OCI-LY7 (cell line): Measurements from ENCODE around the gene CCDC159. TPM values are rescaled to one million over a fixed set of nuclear protein-coding genes. Genes with fewer than 3 reads are reported as not detected.

Source experiments
- BruUV-seq: library from RNA; stranded (reverse); fragments of 400-500 nt; replicated peaks from 2 replicates; lab custom pipeline; 2021; lab: Mats Ljungman, UMichigan
- CTCF ChIA-PET: fragments of 300-600 bp; sonication (Branson Sonifier 250); formaldehyde crosslinking; loops from one replicate; lab custom pipeline; 2022; ENCODE audit warnings: antibody characterized with exemption; ENCODE audit not compliant: unreplicated experiment; lab: Charles Lee
- POLR2A ChIA-PET: fragments of 300-600 bp; sonication (Branson Sonifier 250); formaldehyde crosslinking; loops from one replicate; lab custom pipeline; 2022; ENCODE audit warnings: antibody characterized with exemption; lab: Charles Lee
- DNase-seq: peaks from one replicate; pipeline ENCODE4 v3.0.0-alpha.2; 2015; ENCODE audit warnings: low spot score
- H2AFZ ChIP-seq: fragments of 200-600 bp; sonication (generic), shearing (Covaris generic); 2 replicates; pipeline ENCODE4 v1.6.1; 2014; ENCODE audit warnings: mild to moderate bottlenecking, antibody characterized with exemption, low read length, moderate library complexity
- H3K27ac ChIP-seq: fragments of 200-600 bp; sonication (generic); 2 replicates; pipeline ENCODE4 v1.5.1; 2014; ENCODE audit warnings: mixed run types, low read depth, mild to moderate bottlenecking, moderate library complexity, low read length, inconsistent platforms; ENCODE audit not compliant: poor library complexity, severe bottlenecking
- H3K36me3 ChIP-seq: fragments of 200-600 bp; sonication (generic); 2 replicates; pipeline ENCODE4 v1.6.1; 2014; ENCODE audit warnings: mild to moderate bottlenecking, antibody characterized with exemption, low read length, moderate library complexity, mixed read lengths; ENCODE audit not compliant: insufficient read depth
- H3K4me1 ChIP-seq: fragments of 200-600 bp; sonication (generic); 2 replicates; pipeline ENCODE4 v1.5.1; 2014; ENCODE audit warnings: mild to moderate bottlenecking, low read length; ENCODE audit not compliant: insufficient read depth, poor library complexity, severe bottlenecking
- H3K4me2 ChIP-seq: fragments of 200-600 bp; sonication (generic); 2 replicates; pipeline ENCODE4 v1.6.1; 2014; ENCODE audit warnings: mild to moderate bottlenecking, low read length
- H3K4me3 ChIP-seq: fragments of 200-600 bp; sonication (generic); 2 replicates; pipeline ENCODE4 v1.5.1; 2014; ENCODE audit warnings: mild to moderate bottlenecking, low read depth, low read length; ENCODE audit not compliant: poor library complexity, severe bottlenecking
- H3K79me2 ChIP-seq: fragments of 200-600 bp; sonication (generic); 2 replicates; pipeline ENCODE4 v1.6.1; 2016; ENCODE audit warnings: low read depth, mild to moderate bottlenecking, low read length, moderate library complexity, mixed read lengths; ENCODE audit not compliant: insufficient read depth
- H3K9me2 ChIP-seq: fragments of 200-600 bp; sonication (generic); 2 replicates; pipeline ENCODE4 v1.6.1; 2016; ENCODE audit warnings: mild to moderate bottlenecking, low read length, mixed read lengths; ENCODE audit not compliant: insufficient read depth
- H3K9me3 ChIP-seq: fragments of 200-600 bp; sonication (generic); 2 replicates; pipeline ENCODE4 v1.6.1; 2014; ENCODE audit warnings: mild to moderate bottlenecking, mixed run types, low read length, mixed read lengths
- H4K20me1 ChIP-seq: fragments of 200-600 bp; sonication (generic); 2 replicates; pipeline ENCODE4 v1.6.1; 2014; ENCODE audit warnings: mild to moderate bottlenecking, antibody characterized with exemption, low read length, moderate library complexity, mixed read lengths; ENCODE audit not compliant: insufficient read depth
- CTCF ChIP-seq: fragments of 200-600 bp; sonication (generic); conservative IDR thresholded peaks from 2 replicates; pipeline ENCODE4 v1.5.1; 2014; ENCODE audit warnings: mild to moderate bottlenecking, antibody characterized with exemption, low read length, moderate library complexity, mixed read lengths
- EZH2phosphoT487 ChIP-seq: fragments of 200-600 bp; sonication (generic); IDR thresholded peaks from 2 replicates; pipeline ENCODE4 v1.6.1; 2018; ENCODE audit warnings: low read depth, borderline replicate concordance, mild to moderate bottlenecking, mixed run types, antibody characterized with exemption, low read length, moderate library complexity, mixed read lengths
- intact Hi-C: fragments of 100-400 bp; cut with micrococcal nuclease; formaldehyde crosslinking; loops from one replicate; pipeline ENCODE4 v1.10.0; 2022; ENCODE audit not compliant: unreplicated experiment
- total RNA-seq, 2 experiments: library from RNA; depleted of rRNA in 1 of 2; stranded (reverse); fragments of >200 nt in 1 of 2; shearing (Covaris generic) in 1 of 2; gene quantifications; 2 replicates each; pipeline ENCODE4 v1.2.3, GENCODE V29; 2014 to 2022

CCDC159 gene
- total RNA-seq, 2 experiments from 2014 or later: 13.3 to 18.9 TPM

- no peak overlapping the region for H3K4me2 ChIP-seq
- no peaks in the 10 kb centered on the region for H4K20me1 ChIP-seq
- no peak overlapping the region for H2AFZ ChIP-seq
- no peaks in the 10 kb centered on the region for H3K9me2 ChIP-seq
- no peak overlapping the region for H3K4me3 ChIP-seq
- H3K36me3 ChIP-seq: peaks cover 5% of the 10 kb centered on the region
- BruUV-seq: no TSS peak
- no peaks in the 10 kb centered on the region for H3K79me2 ChIP-seq
- intact Hi-C loops: no loop called here
- ChIA-PET POLR2A (no interaction called here), CTCF (no interaction called here)
- DNase-seq: no peak
- TF ChIP-seq EZH2phosphoT487: no peak
- no peak for TF ChIP-seq CTCF
- H3K27ac ChIP-seq: no peak overlapping the region
- no peaks in the 10 kb centered on the region for H3K4me1 ChIP-seq
- no peaks in the 10 kb centered on the region for H3K9me3 ChIP-seq
These were observed 17.6 kb downstream of the CCDC159 start for GRCh38 chr19:11363881-11364280.

GRCh38 chr19:11364296-11364904 is 18.1 kb downstream of the CCDC159 start:
- no peaks in the 10 kb centered on the region for H3K4me1 ChIP-seq
- no peaks in the 10 kb centered on the region for H3K9me3 ChIP-seq
- no peak for DNase-seq
- no peak overlapping the region for H2AFZ ChIP-seq
- CTCF ChIA-PET: no interaction called here
- intact Hi-C loops: no loop called here
- H3K9me2 ChIP-seq: no peaks in the 10 kb centered on the region
- POLR2A ChIA-PET: no interaction called here
- no peak overlapping the region for H3K27ac ChIP-seq
- no peaks in the 10 kb centered on the region for H3K79me2 ChIP-seq
- TF ChIP-seq CTCF: no peak
- no peak for TF ChIP-seq EZH2phosphoT487
- no TSS peak for BruUV-seq
- no peak overlapping the region for H3K4me3 ChIP-seq
- no peak overlapping the region for H3K4me2 ChIP-seq
- peaks cover 5% of the 10 kb centered on the region for H3K36me3 ChIP-seq
- no peaks in the 10 kb centered on the region for H4K20me1 ChIP-seq

- BruUV-seq: no TSS peak
- no peaks in the 10 kb centered on the region for H3K9me3 ChIP-seq
- no peaks in the 10 kb centered on the region for H3K4me1 ChIP-seq
- no peak overlapping the region for H3K4me3 ChIP-seq
- ChIA-PET POLR2A (no interaction called here), CTCF (no interaction called here)
- H3K27ac ChIP-seq: no peak overlapping the region
- no peaks in the 10 kb centered on the region for H3K79me2 ChIP-seq
- intact Hi-C loops: no loop called here
- H4K20me1 ChIP-seq: no peaks in the 10 kb centered on the region
- H3K36me3 ChIP-seq: peaks cover 5% of the 10 kb centered on the region
- no peaks in the 10 kb centered on the region for H3K9me2 ChIP-seq
- DNase-seq: no peak
- no peak overlapping the region for H3K4me2 ChIP-seq
- TF ChIP-seq EZH2phosphoT487 (no peak), CTCF (no peak)
- H2AFZ ChIP-seq: no peak overlapping the region
These were observed 18.6 kb downstream of the CCDC159 start for GRCh38 chr19:11364935-11365334.
